T-cell (primary cell): Measurements from ENCODE around the gene NSUN4. TPM values are rescaled to one million over a fixed set of nuclear protein-coding genes. Genes with fewer than 3 reads are reported as not detected.
A peak's percentile ranks its signal among the peaks of the same experiment; 100 is the strongest.

Experiments used
- ATAC-seq, 4 experiments: fragments of 200-7000 bp in 3 of 4; fragments of 150-1000 bp in 1 of 4; cut with Tn5 transposase; replicated peaks in 1 of 4; 1 replicate in 3 of 4; 2 replicates in 1 of 4; pipeline ENCODE4 v1.10.0; 2021; ENCODE audit warnings: moderate library complexity in 3 of 4, mild to moderate bottlenecking in 2 of 4, moderate number of reproducible peaks in 1 of 4
- CTCF ChIA-PET, 2 donors: fragments of 300-600 bp; sonication (Branson Sonifier 250); formaldehyde crosslinking; loops; one replicate each; lab custom pipeline; 2022; ENCODE audit warnings: antibody characterized with exemption in 2 of 2; lab: Charles Lee
- POLR2A ChIA-PET, 2 donors: fragments of 300-600 bp; sonication (Branson Sonifier 250); formaldehyde crosslinking; loops; one replicate each; lab custom pipeline; 2022; ENCODE audit warnings: antibody characterized with exemption in 2 of 2; lab: Charles Lee
- DNase-seq, 35 experiments: peaks; one replicate each; pipeline versions ENCODE4 v3.0.0 to v3.0.0-alpha.2; 2013 to 2023
- H3K27ac ChIP-seq: one replicate; pipeline ENCODE4 v1.5.1; 2013; ENCODE audit warnings: low read length
- H3K27me3 ChIP-seq, 2 experiments: replicated peaks in 1 of 2; 1 replicate in 1 of 2; 2 replicates in 1 of 2; pipeline versions ENCODE4 v1.6.1 to v1.7.0; 2013; ENCODE audit warnings: low read length in 1 of 2, mixed read lengths in 1 of 2; ENCODE audit not compliant: control insufficient read depth in 2 of 2, insufficient read depth in 2 of 2; ENCODE audit errors: extremely low read depth in 1 of 2
- H3K36me3 ChIP-seq, 2 donors: 1 replicate in 1 of 2; 2 replicates in 1 of 2; pipeline versions ENCODE4 v1.6.1 to v1.7.0; 2013; ENCODE audit warnings: low read length in 1 of 2; ENCODE audit not compliant: control insufficient read depth in 2 of 2, insufficient read depth in 1 of 2; ENCODE audit errors: extremely low read depth in 1 of 2
- H3K4me1 ChIP-seq, 2 experiments: 1 replicate in 1 of 2; 2 replicates in 1 of 2; pipeline versions ENCODE4 v1.6.1 to v1.7.0; 2013; ENCODE audit warnings: low read length in 2 of 2, mixed read lengths in 1 of 2; ENCODE audit not compliant: insufficient read depth in 2 of 2, control insufficient read depth in 1 of 2; ENCODE audit errors: extremely low read depth in 1 of 2
- H3K4me3 ChIP-seq, 2 donors: 1 replicate in 1 of 2; 2 replicates in 1 of 2; pipeline versions ENCODE4 v1.5.1 to v1.7.0; 2013; ENCODE audit warnings: mild to moderate bottlenecking in 2 of 2, low read length in 1 of 2, moderate library complexity in 1 of 2; ENCODE audit not compliant: control insufficient read depth in 1 of 2; ENCODE audit errors: extremely low read depth in 1 of 2
- H3K9me3 ChIP-seq: 2 replicates; pipeline ENCODE4 v1.7.0; 2013
- H3K27ac Mint-ChIP-seq, 2 donors: one replicate each; pipeline ENCODE4 v1.8.0; 2020 to 2021; ENCODE audit warnings: mild to moderate bottlenecking in 2 of 2, mixed read lengths in 2 of 2
- H3K27me3 Mint-ChIP-seq, 2 donors: one replicate each; pipeline ENCODE4 v1.8.0; 2021 to 2022; ENCODE audit warnings: mixed read lengths in 2 of 2
- H3K36me3 Mint-ChIP-seq: one replicate; pipeline ENCODE4 v1.8.0; 2021; ENCODE audit warnings: mixed read lengths
- H3K4me1 Mint-ChIP-seq, 3 donors: one replicate each; pipeline ENCODE4 v1.8.0; 2020 to 2022; ENCODE audit warnings: mixed read lengths in 3 of 3, mild to moderate bottlenecking in 1 of 3
- H3K4me3 Mint-ChIP-seq, 3 donors: one replicate each; pipeline ENCODE4 v1.8.0; 2020 to 2022; ENCODE audit warnings: mild to moderate bottlenecking in 3 of 3, mixed read lengths in 3 of 3, moderate library complexity in 3 of 3
- H3K9me3 Mint-ChIP-seq, 3 donors: one replicate each; pipeline ENCODE4 v1.8.0; 2020 to 2022; ENCODE audit warnings: mixed read lengths in 3 of 3
- WGBS: methylation state at CpG from one replicate; pipeline ENCODE4 v1.1.5; 2013; ENCODE audit warnings: missing lambda C conversion rate; ENCODE audit not compliant: insufficient coverage; 5-methylcytosine and 5-hydroxymethylcytosine counted together
- total RNA-seq, 35 experiments: library from RNA in 6 of 35; stranded (reverse) in 6 of 35; fragments of 120-200 nt in 1 of 35; gene quantifications; one replicate each; pipeline versions ENCODE4 v1.2.1 to v1.2.4 and lab custom pipeline; 2013 to 2026

The NSUN4 gene
- total RNA-seq, 5 donors from 2014 or later (not counting 1 experiment from before 2014, with no cell fraction given) = 24.4 to 29.3 (median 25.0) TPM

GRCh38 chr1:46301808-46302640, 38.6 kb upstream of the NSUN4 start:
- Histone ChIP-seq H3K36me3 (peaks cover 3 to 10% of the 10 kb centered on the region in 2 donors), H3K27me3 (no peaks in the 10 kb centered on the region), H3K27ac (peak overlapping the region; percentile 85), H3K4me1 (peaks cover 7 to 48% of the 10 kb centered on the region in 2 experiments), H3K4me3 (peak overlapping the region; percentile 79 to 84), H3K9me3 (no peaks in the 10 kb centered on the region)
- ChIA-PET POLR2A (no interaction called here), CTCF (interaction anchor here in 1 of 2 donors (1.4 kb wide), 1 partner anchor 57 kb away, joined by 4 read pairs; no protein-coding TSS in a partner anchor)
- ATAC-seq (peak; percentile 15 to 21 (median 20)), DNase-seq (peak in 33 of 35 experiments; percentile 9 to 63 (median 34))
- Mint-ChIP-seq H3K27ac (peak overlapping the region; percentile 73 to 96), H3K36me3 (peaks cover 11% of the 10 kb centered on the region), H3K27me3 (no peaks in the 10 kb centered on the region), H3K4me3 (peak overlapping the region; percentile 94 to 98 (median 96)), H3K4me1 (peaks cover 37 to 52% (median 43%) of the 10 kb centered on the region in 3 donors), H3K9me3 (no peaks in the 10 kb centered on the region)
- under 1% methylated on average over 79 of the region's 79 CpGs for WGBS

GRCh38 chr1:46302641-46303037, 38.0 kb upstream of the NSUN4 start:
- DNase-seq (peak in 16 of 35 experiments; percentile 4 to 53 (median 18)), ATAC-seq (peak; percentile 15 to 24 (median 22))
- Mint-ChIP-seq H3K4me1 (peaks cover 43 to 58% (median 48%) of the 10 kb centered on the region in 3 donors), H3K4me3 (peak overlapping the region; percentile 94 to 98 (median 96)), H3K27me3 (no peaks in the 10 kb centered on the region), H3K9me3 (no peaks in the 10 kb centered on the region), H3K36me3 (peaks cover 5% of the 10 kb centered on the region), H3K27ac (peak overlapping the region; percentile 73 to 96)
- H3K9me3 ChIP-seq = no peaks in the 10 kb centered on the region
- H3K4me3 ChIP-seq = peak overlapping the region; percentile 79 to 84
- CTCF ChIA-PET = interaction anchor here (0.6 to 2.1 kb wide), 7 partner anchors 12 to 58 kb away, joined by 3 to 6 read pairs (median 4); partner anchors contain the start of gene RAD54L (in 1 of the 2)
- H3K4me1 ChIP-seq = peaks cover 11 to 51% of the 10 kb centered on the region in 2 experiments
- no peaks in the 10 kb centered on the region for H3K27me3 ChIP-seq
- H3K36me3 ChIP-seq = peaks cover 0 to 3% of the 10 kb centered on the region in 2 donors
- WGBS = 0% methylated on average over 32 of the region's 32 CpGs
- peak overlapping the region; percentile 85 for H3K27ac ChIP-seq
- POLR2A ChIA-PET = interaction anchor here (0.6 to 1.4 kb wide), 5 partner anchors 13 to 56 kb away, joined by 3 to 18 read pairs (median 4); partner anchors contain the start of genes NSUN4 (in 1 of the 2) and RAD54L (in 1 of the 2)

GRCh38 chr1:46303038-46303871, 37.4 kb upstream of the NSUN4 start, which contains the start of the genes LRRC41 and UQCRH:
TSS of gene LRRC41 (minus strand) at chr1:46303616. CDS start at chr1:46303322, 294 bp downstream.
TSS of gene UQCRH (plus strand) at chr1:46303698. CDS start at chr1:46303767, 69 bp downstream.
- H3K9me3 ChIP-seq = no peaks in the 10 kb centered on the region
- H3K4me1 ChIP-seq = peaks cover 14 to 51% of the 10 kb centered on the region in 2 experiments
- peak; percentile 83 to 97 (median 90) for DNase-seq
- H3K4me3 Mint-ChIP-seq = peak within 1 kb of the TSS; percentile 94 to 98 (median 96)
- peak within 1 kb of the TSS; percentile 95 to 96 for H3K27ac Mint-ChIP-seq
- H3K4me1 Mint-ChIP-seq = peaks cover 50 to 64% (median 53%) of the 10 kb centered on the region in 3 donors
- H3K36me3 Mint-ChIP-seq = no peaks in the 10 kb centered on the region
- peaks cover 0 to 2% of the 10 kb centered on the region in 2 donors for H3K36me3 ChIP-seq
- no peaks in the 10 kb centered on the region for H3K9me3 Mint-ChIP-seq
- H3K27ac ChIP-seq = peak within 1 kb of the TSS; percentile 85
- no peaks in the 10 kb centered on the region for H3K27me3 ChIP-seq
- no peaks in the 10 kb centered on the region for H3K27me3 Mint-ChIP-seq
- ATAC-seq = peak; percentile 87 to 90 (median 89)
- H3K4me3 ChIP-seq = peak within 1 kb of the TSS; percentile 84 to 91
- WGBS = under 1% methylated on average over 39 of the region's 61 CpGs
- ChIA-PET POLR2A (interaction anchor here (0.6 to 1.4 kb wide), 8 partner anchors 9 to 1671 kb away, joined by 3 to 18 read pairs (median 4); partner anchors contain the start of genes NSUN4 (in 1 of the 2) and RAD54L (in 1 of the 2)), CTCF (interaction anchor here (0.6 to 2.1 kb wide), 10 partner anchors 12 to 58 kb away, joined by 3 to 6 read pairs (median 3); partner anchors contain the start of gene RAD54L (in 1 of the 2))

GRCh38 chr1:46303872-46304326, 36.7 kb upstream of the NSUN4 start:
- Histone ChIP-seq H3K9me3 (no peaks in the 10 kb centered on the region), H3K4me1 (peaks cover 14 to 55% of the 10 kb centered on the region in 2 experiments), H3K27ac (peak overlapping the region; percentile 85), H3K4me3 (peak overlapping the region; percentile 84 to 91), H3K36me3 (peaks cover 0 to 6% of the 10 kb centered on the region in 2 donors), H3K27me3 (no peaks in the 10 kb centered on the region)
- Mint-ChIP-seq H3K36me3 (peaks cover 2% of the 10 kb centered on the region), H3K9me3 (no peaks in the 10 kb centered on the region), H3K4me3 (peak overlapping the region; percentile 94 to 98 (median 96)), H3K27me3 (no peaks in the 10 kb centered on the region), H3K27ac (peak overlapping the region; percentile 95 to 96), H3K4me1 (peaks cover 53 to 65% (median 56%) of the 10 kb centered on the region in 3 donors)
- DNase-seq (peak in 1 of 35 experiments; percentile 23), ATAC-seq (no peak)
- CTCF ChIA-PET = interaction anchor here (0.6 to 2.1 kb wide), 6 partner anchors 20 to 57 kb away, joined by 3 to 6 read pairs (median 3); partner anchors contain the start of gene RAD54L (in 1 of the 2)
- POLR2A ChIA-PET = interaction anchor here (0.6 to 1.4 kb wide), 8 partner anchors 10 to 1672 kb away, joined by 3 to 18 read pairs (median 4); partner anchors contain the start of genes NSUN4 (in 1 of the 2) and RAD54L (in 1 of the 2)
- 0% methylated on average over 5 of the region's 14 CpGs for WGBS

- Mint-ChIP-seq H3K36me3 (peaks cover 16% of the 10 kb centered on the region), H3K9me3 (no peaks in the 10 kb centered on the region), H3K4me1 (peaks cover 44 to 54% (median 47%) of the 10 kb centered on the region in 3 donors), H3K4me3 (peak overlapping the region in 2 of 3 donors; percentile 25 to 98), H3K27ac (no peak overlapping the region), H3K27me3 (no peaks in the 10 kb centered on the region)
- Histone ChIP-seq H3K36me3 (peaks cover 11 to 19% of the 10 kb centered on the region in 2 donors), H3K27me3 (no peaks in the 10 kb centered on the region), H3K9me3 (no peaks in the 10 kb centered on the region), H3K27ac (no peak overlapping the region), H3K4me1 (peaks cover 14 to 48% of the 10 kb centered on the region in 2 experiments), H3K4me3 (no peak overlapping the region)
- ATAC-seq = no peak
- WGBS = 87% methylated on average over 3 of the region's 8 CpGs
- CTCF ChIA-PET = no interaction called here
- POLR2A ChIA-PET = no interaction called here
- no peak for DNase-seq
Observed at GRCh38 chr1:46306159-46306530, 34.5 kb upstream of the NSUN4 start.
